Endothelial cell of umbilical vein (primary cell): ENCODE measurements around the gene TSC22D3. TPM values are rescaled to one million over a fixed set of nuclear protein-coding genes. Genes with fewer than 3 reads are reported as not detected.

Experiments
- BruUV-seq: library from RNA; stranded (reverse); fragments of 400-500 nt; replicated peaks from 2 replicates; lab custom pipeline; 2021; lab: Mats Ljungman, UMichigan
- CTCF ChIA-PET: fragments of 300-600, 350-600 bp; sonication (Branson Sonifier 250); formaldehyde crosslinking; loops from one replicate; lab custom pipeline; 2021; ENCODE audit warnings: antibody characterized with exemption, inconsistent platforms; lab: Charles Lee
- POLR2A ChIA-PET: fragments of 300-600, 350-600 bp; sonication (Branson Sonifier 250); formaldehyde crosslinking; loops from one replicate; lab custom pipeline; 2021; ENCODE audit warnings: antibody characterized with exemption, inconsistent platforms; lab: Charles Lee
- DNase-seq: peaks from one replicate; pipeline ENCODE4 v3.0.0-alpha.2; 2011; ENCODE audit warnings: low read depth, low spot score
- FAIRE-seq: peaks from 2 replicates; lab custom pipeline; 2011; peaks lifted over from hg19 to GRCh38; lab: Jason Lieb, UNC
- H2AFZ ChIP-seq: 2 replicates; pipeline ENCODE4 v1.6.0; 2012; ENCODE audit warnings: low read depth, low read length, control low read depth, inconsistent platforms
- H3K27ac ChIP-seq: 2 replicates; pipeline ENCODE4 v1.5.1; 2011; ENCODE audit warnings: low read depth, mild to moderate bottlenecking, control low read depth, low read length, moderate library complexity; ENCODE audit not compliant: insufficient read depth
- H3K27me3 ChIP-seq, 2 experiments: 2 replicates each; pipeline versions ENCODE4 v1.6.0 to v1.6.1; 2011; ENCODE audit warnings: low read length in 2 of 2, mixed read lengths in 1 of 2; ENCODE audit not compliant: control insufficient read depth in 2 of 2, insufficient read depth in 2 of 2
- H3K36me3 ChIP-seq, 2 experiments: 2 replicates in 1 of 2; 3 replicates in 1 of 2; pipeline ENCODE4 v1.5.1; 2011; ENCODE audit warnings: low read length in 2 of 2, mild to moderate bottlenecking in 1 of 2, moderate library complexity in 1 of 2; ENCODE audit not compliant: control insufficient read depth in 2 of 2, insufficient read depth in 2 of 2; ENCODE audit errors: extremely low read depth in 1 of 2
- H3K4me1 ChIP-seq: 3 replicates; pipeline ENCODE4 v1.5.1; 2011; ENCODE audit warnings: mild to moderate bottlenecking, low read length; ENCODE audit not compliant: control insufficient read depth, insufficient read depth; ENCODE audit errors: extremely low read depth
- H3K4me2 ChIP-seq: 2 replicates; pipeline ENCODE4 v1.6.1; 2011; ENCODE audit warnings: low read length, control low read depth, mixed read lengths; ENCODE audit not compliant: insufficient read depth
- H3K4me3 ChIP-seq, 3 experiments: fragments of 200-600 bp in 1 of 3; sonication (generic), shearing (Covaris generic) in 1 of 3; replicated peaks in 1 of 3; 2 replicates each; pipeline ENCODE4 v1.5.1; 2011 to 2016; ENCODE audit warnings: control low read depth in 3 of 3, low read length in 3 of 3, mild to moderate bottlenecking in 2 of 3, inconsistent platforms in 1 of 3, low read depth in 1 of 3, moderate library complexity in 1 of 3; ENCODE audit not compliant: insufficient read depth in 1 of 3
- H3K79me2 ChIP-seq: 2 replicates; pipeline ENCODE4 v1.6.0; 2012; ENCODE audit warnings: low read length, inconsistent platforms; ENCODE audit not compliant: control insufficient read depth, insufficient read depth
- H3K9ac ChIP-seq: replicated peaks from 2 replicates; pipeline ENCODE3; 2011; ENCODE audit warnings: low read length, control low read depth; ENCODE audit not compliant: insufficient read depth; ENCODE audit errors: extremely low read depth
- H3K9me1 ChIP-seq: replicated peaks from 3 replicates; pipeline ENCODE4 v1.6.0; 2011; ENCODE audit warnings: mild to moderate bottlenecking, low read length; ENCODE audit not compliant: control insufficient read depth, insufficient read depth; ENCODE audit errors: extremely low read depth
- H3K9me3 ChIP-seq: replicated peaks from 2 replicates; pipeline ENCODE4 v1.5.1; 2012; ENCODE audit warnings: low read length, inconsistent platforms; ENCODE audit not compliant: control insufficient read depth, insufficient read depth
- H4K20me1 ChIP-seq: replicated peaks from 2 replicates; pipeline ENCODE3; 2011; ENCODE audit warnings: mild to moderate bottlenecking, low read length; ENCODE audit not compliant: control insufficient read depth, insufficient read depth; ENCODE audit errors: extremely low read depth
- CTCF ChIP-seq, 2 donors: IDR thresholded peaks; 1 replicate in 1 of 2; 2 replicates in 1 of 2; pipeline ENCODE4 v1.5.1; 2011; ENCODE audit warnings: low read length in 2 of 2, mild to moderate bottlenecking in 2 of 2, moderate library complexity in 2 of 2, control low read depth in 1 of 2, inconsistent platforms in 1 of 2, low read depth in 1 of 2; ENCODE audit not compliant: insufficient read depth in 1 of 2; ENCODE audit errors: extremely low read depth in 1 of 2
- EZH2 ChIP-seq: IDR thresholded peaks from 2 replicates; pipeline ENCODE4 v1.6.1; 2012; ENCODE audit warnings: borderline replicate concordance, low read depth, mild to moderate bottlenecking, moderate library complexity, low read length, inconsistent platforms; ENCODE audit not compliant: severe bottlenecking
- GATA2 ChIP-seq: IDR thresholded peaks from 2 replicates; pipeline ENCODE4 v1.7.0; 2011; ENCODE audit warnings: low read depth, mild to moderate bottlenecking, moderate library complexity, mixed read lengths, low read length; ENCODE audit not compliant: insufficient read length, insufficient read depth
- JUN ChIP-seq: IDR thresholded peaks from 2 replicates; pipeline ENCODE4 v1.6.1; 2011; ENCODE audit warnings: borderline replicate concordance, low read depth; ENCODE audit not compliant: insufficient read length, insufficient read depth
- MYC ChIP-seq: IDR thresholded peaks from one replicate; pipeline ENCODE4 v1.6.1; 2011; ENCODE audit warnings: mild to moderate bottlenecking, low read depth, low read length
- POLR2AphosphoS5 ChIP-seq: IDR thresholded peaks from 2 replicates; pipeline ENCODE4 v1.6.1; 2012; ENCODE audit warnings: low read depth, mild to moderate bottlenecking, control low read depth, low read length, moderate library complexity; ENCODE audit not compliant: insufficient read depth
- dilution Hi-C: fragments of 300-500 bp; cut with MboI; formaldehyde crosslinking; loops from one replicate; pipeline ENCODE4 v1.15.0; 2019; ENCODE audit warnings: low sequenced_read_pairs; ENCODE audit not compliant: extremely low pct_ligation_motif_present
- intact Hi-C: fragments of 100-400 bp; cut with micrococcal nuclease; formaldehyde crosslinking; loops from one replicate; pipeline ENCODE4 v1.10.0; 2022
- polyA plus RNA-seq, 4 experiments: library from polyadenylated mRNA; depleted of rRNA in 3 of 4; stranded (reverse) in 3 of 4; unstranded in 1 of 4; fragments of >200 nt; gene quantifications; 2 replicates each; pipeline versions ENCODE4 v1.2.1 to v1.2.3, GENCODE V29; 2011 to 2012; ENCODE audit warnings: missing spikeins in 1 of 4
- total RNA-seq: library from RNA; stranded (reverse); gene quantifications from 2 replicates; pipeline ENCODE4 v1.2.3, GENCODE V29; 2021

TSC22D3 gene
- total and polyA plus RNA-seq, 2 donors (not counting 3 experiments of a cell fraction or from before 2014, with no cell fraction given): 21.1 to 37.4 TPM

- Histone ChIP-seq H3K27ac (no peak overlapping the region), H3K27me3 (no peaks in the 10 kb centered on the region), H3K9me1 (no peaks in the 10 kb centered on the region), H4K20me1 (no peaks in the 10 kb centered on the region), H3K36me3 (no peaks in the 10 kb centered on the region), H3K9me3 (no peaks in the 10 kb centered on the region), H3K4me3 (no peak overlapping the region), H3K9ac (no peak overlapping the region), H2AFZ (no peak overlapping the region), H3K4me2 (no peak overlapping the region), H3K79me2 (no peaks in the 10 kb centered on the region), H3K4me1 (no peaks in the 10 kb centered on the region)
- dilution Hi-C loops: no loop called here
- ChIA-PET CTCF (no interaction called here), POLR2A (no interaction called here)
- TF ChIP-seq MYC (no peak), EZH2 (no peak), CTCF (IDR thresholded peaks at IDR 0.05; ENCODE audit: extremely low read depth in 1 of 2, insufficient read depth in 1 of 2, low read depth in 1 of 2, low read length in 2 of 2) (no peak), POLR2AphosphoS5 (no peak), GATA2 (no peak), JUN (no peak)
- no TSS peak for BruUV-seq
- DNase-seq: no peak
- intact Hi-C loops: loop anchor here (2.0 kb wide), 1 partner anchor 15 kb away; no protein-coding TSS in a partner anchor
- peak; percentile 46 for FAIRE-seq
These were observed 74.0 kb downstream of the TSC22D3 start for GRCh38 chrX:107701493-107702121.
